NT2/D1 (cell line): ENCODE results near the gene LAMA5.

Source experiments
- SUZ12 ChIP-seq: IDR thresholded peaks from 2 replicates; pipeline ENCODE4 v1.6.1; 2011; ENCODE audit not compliant: insufficient read length, insufficient read depth; ENCODE audit errors: extremely low read depth
- YY1 ChIP-seq: IDR thresholded peaks from 2 replicates; pipeline ENCODE4 v1.6.1; 2011; ENCODE audit not compliant: insufficient read length, insufficient read depth

- no peak for TF ChIP-seq SUZ12
- no peak for TF ChIP-seq YY1
Measured at GRCh38 chr20:62359491-62360121, 7.5 kb downstream of the LAMA5 start.
